Measurements from ENCODE around the gene EPHA2.

- TF ChIP-seq CTCF (IDR thresholded peaks at IDR 0.05) = no peak
- TF ChIP-seq POLR2A (IDR thresholded peaks at IDR 0.05) = no peak
These were observed 45.0 kb downstream of the EPHA2 start for GRCh38 chr1:16110884-16111283.

Measured in body of pancreas (tissue), 4 donors.